Endothelial cell of umbilical vein (primary cell): Measurements from ENCODE around the gene NOXA1. TPM values are rescaled to one million over a fixed set of nuclear protein-coding genes. Genes with fewer than 3 reads are reported as not detected.

ENCODE experiments used
- BruUV-seq: library from RNA; stranded (reverse); fragments of 400-500 nt; replicated peaks from 2 replicates; lab custom pipeline; 2021; lab: Mats Ljungman, UMichigan
- CTCF ChIA-PET: fragments of 300-600, 350-600 bp; sonication (Branson Sonifier 250); formaldehyde crosslinking; loops from one replicate; lab custom pipeline; 2021; ENCODE audit warnings: antibody characterized with exemption, inconsistent platforms; lab: Charles Lee
- POLR2A ChIA-PET: fragments of 300-600, 350-600 bp; sonication (Branson Sonifier 250); formaldehyde crosslinking; loops from one replicate; lab custom pipeline; 2021; ENCODE audit warnings: antibody characterized with exemption, inconsistent platforms; lab: Charles Lee
- DNase-seq: peaks from one replicate; pipeline ENCODE4 v3.0.0-alpha.2; 2011; ENCODE audit warnings: low read depth, low spot score
- FAIRE-seq: peaks from 2 replicates; lab custom pipeline; 2011; peaks lifted over from hg19 to GRCh38; lab: Jason Lieb, UNC
- H2AFZ ChIP-seq: 2 replicates; pipeline ENCODE4 v1.6.0; 2012; ENCODE audit warnings: low read depth, low read length, control low read depth, inconsistent platforms
- H3K27ac ChIP-seq: 2 replicates; pipeline ENCODE4 v1.5.1; 2011; ENCODE audit warnings: low read depth, mild to moderate bottlenecking, control low read depth, low read length, moderate library complexity; ENCODE audit not compliant: insufficient read depth
- H3K27me3 ChIP-seq, 2 experiments: 2 replicates each; pipeline versions ENCODE4 v1.6.0 to v1.6.1; 2011; ENCODE audit warnings: low read length in 2 of 2, mixed read lengths in 1 of 2; ENCODE audit not compliant: control insufficient read depth in 2 of 2, insufficient read depth in 2 of 2
- H3K36me3 ChIP-seq, 2 experiments: 2 replicates in 1 of 2; 3 replicates in 1 of 2; pipeline ENCODE4 v1.5.1; 2011; ENCODE audit warnings: low read length in 2 of 2, mild to moderate bottlenecking in 1 of 2, moderate library complexity in 1 of 2; ENCODE audit not compliant: control insufficient read depth in 2 of 2, insufficient read depth in 2 of 2; ENCODE audit errors: extremely low read depth in 1 of 2
- H3K4me1 ChIP-seq: 3 replicates; pipeline ENCODE4 v1.5.1; 2011; ENCODE audit warnings: mild to moderate bottlenecking, low read length; ENCODE audit not compliant: control insufficient read depth, insufficient read depth; ENCODE audit errors: extremely low read depth
- H3K4me2 ChIP-seq: 2 replicates; pipeline ENCODE4 v1.6.1; 2011; ENCODE audit warnings: low read length, control low read depth, mixed read lengths; ENCODE audit not compliant: insufficient read depth
- H3K4me3 ChIP-seq, 3 experiments: fragments of 200-600 bp in 1 of 3; sonication (generic), shearing (Covaris generic) in 1 of 3; replicated peaks in 1 of 3; 2 replicates each; pipeline ENCODE4 v1.5.1; 2011 to 2016; ENCODE audit warnings: control low read depth in 3 of 3, low read length in 3 of 3, mild to moderate bottlenecking in 2 of 3, inconsistent platforms in 1 of 3, low read depth in 1 of 3, moderate library complexity in 1 of 3; ENCODE audit not compliant: insufficient read depth in 1 of 3
- H3K79me2 ChIP-seq: 2 replicates; pipeline ENCODE4 v1.6.0; 2012; ENCODE audit warnings: low read length, inconsistent platforms; ENCODE audit not compliant: control insufficient read depth, insufficient read depth
- H3K9ac ChIP-seq: replicated peaks from 2 replicates; pipeline ENCODE3; 2011; ENCODE audit warnings: low read length, control low read depth; ENCODE audit not compliant: insufficient read depth; ENCODE audit errors: extremely low read depth
- H3K9me1 ChIP-seq: replicated peaks from 3 replicates; pipeline ENCODE4 v1.6.0; 2011; ENCODE audit warnings: mild to moderate bottlenecking, low read length; ENCODE audit not compliant: control insufficient read depth, insufficient read depth; ENCODE audit errors: extremely low read depth
- H3K9me3 ChIP-seq: replicated peaks from 2 replicates; pipeline ENCODE4 v1.5.1; 2012; ENCODE audit warnings: low read length, inconsistent platforms; ENCODE audit not compliant: control insufficient read depth, insufficient read depth
- H4K20me1 ChIP-seq: replicated peaks from 2 replicates; pipeline ENCODE3; 2011; ENCODE audit warnings: mild to moderate bottlenecking, low read length; ENCODE audit not compliant: control insufficient read depth, insufficient read depth; ENCODE audit errors: extremely low read depth
- EZH2 ChIP-seq: IDR thresholded peaks from 2 replicates; pipeline ENCODE4 v1.6.1; 2012; ENCODE audit warnings: borderline replicate concordance, low read depth, mild to moderate bottlenecking, moderate library complexity, low read length, inconsistent platforms; ENCODE audit not compliant: severe bottlenecking
- FOS ChIP-seq: IDR thresholded peaks from 2 replicates; pipeline ENCODE4 v1.6.1; 2011; ENCODE audit warnings: mild to moderate bottlenecking, low read length, moderate library complexity, borderline replicate concordance; ENCODE audit not compliant: insufficient read depth
- GATA2 ChIP-seq: IDR thresholded peaks from 2 replicates; pipeline ENCODE4 v1.7.0; 2011; ENCODE audit warnings: low read depth, mild to moderate bottlenecking, moderate library complexity, mixed read lengths, low read length; ENCODE audit not compliant: insufficient read length, insufficient read depth
- JUN ChIP-seq: IDR thresholded peaks from 2 replicates; pipeline ENCODE4 v1.6.1; 2011; ENCODE audit warnings: borderline replicate concordance, low read depth; ENCODE audit not compliant: insufficient read length, insufficient read depth
- MYC ChIP-seq: IDR thresholded peaks from one replicate; pipeline ENCODE4 v1.6.1; 2011; ENCODE audit warnings: mild to moderate bottlenecking, low read depth, low read length
- POLR2A ChIP-seq: IDR thresholded peaks from 2 replicates; pipeline ENCODE4 v1.6.1; 2012; ENCODE audit warnings: low read depth, mild to moderate bottlenecking, control low read depth, low read length
- POLR2AphosphoS5 ChIP-seq: IDR thresholded peaks from 2 replicates; pipeline ENCODE4 v1.6.1; 2012; ENCODE audit warnings: low read depth, mild to moderate bottlenecking, control low read depth, low read length, moderate library complexity; ENCODE audit not compliant: insufficient read depth
- dilution Hi-C: fragments of 300-500 bp; cut with MboI; formaldehyde crosslinking; loops from one replicate; pipeline ENCODE4 v1.15.0; 2019; ENCODE audit warnings: low sequenced_read_pairs; ENCODE audit not compliant: extremely low pct_ligation_motif_present
- intact Hi-C: fragments of 100-400 bp; cut with micrococcal nuclease; formaldehyde crosslinking; loops from one replicate; pipeline ENCODE4 v1.10.0; 2022
- polyA plus RNA-seq, 4 experiments: library from polyadenylated mRNA; depleted of rRNA in 3 of 4; stranded (reverse) in 3 of 4; unstranded in 1 of 4; fragments of >200 nt; gene quantifications; 2 replicates each; pipeline versions ENCODE4 v1.2.1 to v1.2.3, GENCODE V29; 2011 to 2012; ENCODE audit warnings: missing spikeins in 1 of 4
- total RNA-seq: library from RNA; stranded (reverse); gene quantifications from 2 replicates; pipeline ENCODE4 v1.2.3, GENCODE V29; 2021
- TF ChIP-seq, protein P1 (sequence below), 2 donors: IDR thresholded peaks; 1 replicate in 1 of 2; 2 replicates in 1 of 2; pipeline ENCODE4 v1.5.1; 2011; ENCODE audit warnings: low read length in 2 of 2, mild to moderate bottlenecking in 2 of 2, moderate library complexity in 2 of 2, control low read depth in 1 of 2, inconsistent platforms in 1 of 2, low read depth in 1 of 2; ENCODE audit not compliant: insufficient read depth in 1 of 2; ENCODE audit errors: extremely low read depth in 1 of 2
- TF ChIP-seq, protein P2 (sequence below): IDR thresholded peaks from 2 replicates; pipeline ENCODE4 v1.6.1; 2011; ENCODE audit not compliant: insufficient read depth, insufficient read length

NOXA1 gene
- total and polyA plus RNA-seq, 2 donors (not counting 3 experiments of a cell fraction or from before 2014, with no cell fraction given): 0.40 to 0.91 TPM

DNA sequence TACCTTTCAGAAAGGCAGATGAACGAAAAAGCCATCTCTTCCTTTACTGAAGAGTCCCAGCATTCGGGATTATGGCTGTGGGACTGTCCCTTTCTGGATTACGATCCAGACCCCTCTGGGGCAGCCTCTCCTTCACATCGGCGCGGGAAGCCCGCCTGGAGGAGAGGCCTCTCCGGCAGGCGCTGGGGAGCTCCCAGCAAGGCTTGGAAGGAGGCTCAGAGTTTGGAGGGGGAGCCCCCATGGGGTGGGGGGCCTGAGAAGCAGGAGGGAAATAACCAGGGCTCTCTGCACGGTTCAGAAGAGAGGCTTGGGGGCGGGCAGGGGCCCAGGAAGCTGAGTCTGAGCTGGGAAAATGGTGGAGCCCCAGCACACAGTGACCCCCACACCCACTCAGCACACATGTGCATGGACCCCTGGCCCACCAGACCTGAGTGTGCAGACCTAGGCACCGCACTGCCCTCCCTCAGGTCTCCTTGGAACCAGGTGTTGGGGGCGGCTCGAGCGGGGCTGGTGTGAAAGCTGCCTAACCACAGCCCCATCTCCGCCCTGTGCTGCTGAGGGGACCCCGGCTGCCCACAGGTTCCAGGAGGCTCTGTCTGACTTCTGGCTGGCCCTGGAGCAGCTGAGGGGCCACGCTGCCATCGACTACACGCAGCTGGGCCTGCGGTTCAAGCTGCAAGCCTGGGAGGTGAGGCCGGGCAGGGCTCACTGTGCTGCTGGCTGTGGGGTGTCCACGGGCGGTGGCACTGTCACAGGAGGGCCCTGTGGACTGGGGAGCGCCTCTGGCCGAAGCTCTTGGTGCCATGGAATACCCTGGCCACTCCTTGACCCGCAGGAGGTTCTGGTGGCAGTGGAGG lies 4.5 kb downstream of the NOXA1 start:
- no peak overlapping the region for H3K4me3 ChIP-seq
- H3K9ac ChIP-seq: no peak overlapping the region
- H3K4me1 ChIP-seq: peaks cover 4% of the 10 kb centered on the region
- H3K9me3 ChIP-seq: no peaks in the 10 kb centered on the region
- H3K9me1 ChIP-seq: no peaks in the 10 kb centered on the region
- CTCF ChIA-PET: no interaction called here
- POLR2A ChIA-PET: no interaction called here
- no peak overlapping the region for H3K4me2 ChIP-seq
- H4K20me1 ChIP-seq: no peaks in the 10 kb centered on the region
- DNase-seq (no peak), FAIRE-seq (no peak)
- no peak overlapping the region for H2AFZ ChIP-seq
- dilution Hi-C loops (no loop called here), intact Hi-C loops (loop anchor here (10.0 kb wide), 1 partner anchor 97 kb away; no protein-coding TSS in a partner anchor)
- no peaks in the 10 kb centered on the region for H3K79me2 ChIP-seq
- H3K27ac ChIP-seq: no peak overlapping the region
- no peaks in the 10 kb centered on the region for H3K27me3 ChIP-seq
- no TSS peak for BruUV-seq
- TF ChIP-seq, protein P1, sequence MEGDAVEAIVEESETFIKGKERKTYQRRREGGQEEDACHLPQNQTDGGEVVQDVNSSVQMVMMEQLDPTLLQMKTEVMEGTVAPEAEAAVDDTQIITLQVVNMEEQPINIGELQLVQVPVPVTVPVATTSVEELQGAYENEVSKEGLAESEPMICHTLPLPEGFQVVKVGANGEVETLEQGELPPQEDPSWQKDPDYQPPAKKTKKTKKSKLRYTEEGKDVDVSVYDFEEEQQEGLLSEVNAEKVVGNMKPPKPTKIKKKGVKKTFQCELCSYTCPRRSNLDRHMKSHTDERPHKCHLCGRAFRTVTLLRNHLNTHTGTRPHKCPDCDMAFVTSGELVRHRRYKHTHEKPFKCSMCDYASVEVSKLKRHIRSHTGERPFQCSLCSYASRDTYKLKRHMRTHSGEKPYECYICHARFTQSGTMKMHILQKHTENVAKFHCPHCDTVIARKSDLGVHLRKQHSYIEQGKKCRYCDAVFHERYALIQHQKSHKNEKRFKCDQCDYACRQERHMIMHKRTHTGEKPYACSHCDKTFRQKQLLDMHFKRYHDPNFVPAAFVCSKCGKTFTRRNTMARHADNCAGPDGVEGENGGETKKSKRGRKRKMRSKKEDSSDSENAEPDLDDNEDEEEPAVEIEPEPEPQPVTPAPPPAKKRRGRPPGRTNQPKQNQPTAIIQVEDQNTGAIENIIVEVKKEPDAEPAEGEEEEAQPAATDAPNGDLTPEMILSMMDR (IDR thresholded peaks at IDR 0.05; ENCODE audit: extremely low read depth in 1 of 2, insufficient read depth in 1 of 2, low read depth in 1 of 2, low read length in 2 of 2): no peak
- no peak for TF ChIP-seq EZH2
- no peak for TF ChIP-seq MYC
- no peak for TF ChIP-seq POLR2AphosphoS5
- no peak for TF ChIP-seq POLR2A
- TF ChIP-seq GATA2: no peak
- no peak for TF ChIP-seq FOS
- TF ChIP-seq JUN: no peak
- TF ChIP-seq, protein P2, sequence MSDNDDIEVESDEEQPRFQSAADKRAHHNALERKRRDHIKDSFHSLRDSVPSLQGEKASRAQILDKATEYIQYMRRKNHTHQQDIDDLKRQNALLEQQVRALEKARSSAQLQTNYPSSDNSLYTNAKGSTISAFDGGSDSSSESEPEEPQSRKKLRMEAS: no peak
- no peaks in the 10 kb centered on the region for H3K36me3 ChIP-seq
